Ectodermal cell (in vitro differentiated cells): Measurements from ENCODE around the gene ASTN2.

Experiments used
- H3K27ac ChIP-seq: 2 replicates; pipeline ENCODE4 v1.7.0; 2013; ENCODE audit warnings: mild to moderate bottlenecking, low read depth, low read length; ENCODE audit not compliant: insufficient read depth, poor library complexity, severe bottlenecking
- H3K27me3 ChIP-seq: 2 replicates; pipeline ENCODE4 v1.7.0; 2013; ENCODE audit warnings: mild to moderate bottlenecking, low read length; ENCODE audit not compliant: insufficient read depth, control insufficient read depth, poor library complexity, severe bottlenecking
- H3K36me3 ChIP-seq: one replicate; pipeline ENCODE4 v1.7.0; 2013; ENCODE audit warnings: low read length; ENCODE audit not compliant: control insufficient read depth, insufficient read depth
- H3K4me1 ChIP-seq: one replicate; pipeline ENCODE4 v1.7.0; 2013; ENCODE audit warnings: low read length; ENCODE audit not compliant: control insufficient read depth, insufficient read depth
- H3K4me3 ChIP-seq: 2 replicates; pipeline ENCODE4 v1.7.0; 2013; ENCODE audit warnings: low read depth, low read length, control low read depth; ENCODE audit not compliant: insufficient read depth
- H3K9me3 ChIP-seq: 2 replicates; pipeline ENCODE4 v1.7.0; 2013; ENCODE audit warnings: mild to moderate bottlenecking, low read length, moderate library complexity; ENCODE audit not compliant: control insufficient read depth
- WGBS, 2 experiments: methylation state at CpG; one replicate each; pipeline ENCODE4 v1.1.7; 2013; ENCODE audit warnings: missing lambda C conversion rate in 2 of 2; 5-methylcytosine and 5-hydroxymethylcytosine counted together

The ASTN2 gene

GRCh38 chr9:117164512-117164911 lies 250.3 kb downstream of the ASTN2 start:
- no peaks in the 10 kb centered on the region for H3K9me3 ChIP-seq
- no peaks in the 10 kb centered on the region for H3K4me1 ChIP-seq
- H3K27ac ChIP-seq = no peak overlapping the region
- no peaks in the 10 kb centered on the region for H3K36me3 ChIP-seq
- 91 to 95% methylated on average over 1 of the region's 1 CpG for WGBS, 2 experiments
- no peak overlapping the region for H3K4me3 ChIP-seq
- H3K27me3 ChIP-seq = no peaks in the 10 kb centered on the region

GRCh38 chr9:117160254-117160653 lies 254.6 kb downstream of the ASTN2 start:
- H3K36me3 ChIP-seq = no peaks in the 10 kb centered on the region
- no peak overlapping the region for H3K4me3 ChIP-seq
- no peaks in the 10 kb centered on the region for H3K9me3 ChIP-seq
- no peak overlapping the region for H3K27ac ChIP-seq
- H3K27me3 ChIP-seq = no peaks in the 10 kb centered on the region
- no peaks in the 10 kb centered on the region for H3K4me1 ChIP-seq

- H3K4me3 ChIP-seq = no peak overlapping the region
- no peaks in the 10 kb centered on the region for H3K4me1 ChIP-seq
- no peaks in the 10 kb centered on the region for H3K27me3 ChIP-seq
- H3K9me3 ChIP-seq = no peaks in the 10 kb centered on the region
- no peaks in the 10 kb centered on the region for H3K36me3 ChIP-seq
- H3K27ac ChIP-seq = no peak overlapping the region
- WGBS, 2 experiments = 89 to 94% methylated on average over 2 of the region's 2 CpGs
Measured at GRCh38 chr9:117156771-117157535, 257.9 kb downstream of the ASTN2 start.

GRCh38 chr9:117156144-117156688 lies 258.6 kb downstream of the ASTN2 start:
- Histone ChIP-seq H3K4me3 (no peak overlapping the region), H3K27ac (no peak overlapping the region), H3K36me3 (no peaks in the 10 kb centered on the region), H3K9me3 (no peaks in the 10 kb centered on the region), H3K4me1 (no peaks in the 10 kb centered on the region), H3K27me3 (no peaks in the 10 kb centered on the region)
- WGBS, 2 experiments = 87 to 100% methylated on average over 1 to 2 of the region's 2 CpGs

- Histone ChIP-seq H3K27me3 (no peaks in the 10 kb centered on the region), H3K4me3 (no peak overlapping the region), H3K9me3 (no peaks in the 10 kb centered on the region), H3K4me1 (no peaks in the 10 kb centered on the region), H3K36me3 (no peaks in the 10 kb centered on the region), H3K27ac (no peak overlapping the region)
- 91 to 100% methylated on average over 1 of the region's 1 CpG for WGBS, 2 experiments
Measured at GRCh38 chr9:117153021-117153420, 261.8 kb downstream of the ASTN2 start.

GRCh38 chr9:117151716-117152115 lies 263.1 kb downstream of the ASTN2 start:
- no peaks in the 10 kb centered on the region for H3K4me1 ChIP-seq
- H3K27ac ChIP-seq = no peak overlapping the region
- no peak overlapping the region for H3K4me3 ChIP-seq
- H3K27me3 ChIP-seq = no peaks in the 10 kb centered on the region
- WGBS, 2 experiments = 97 to 100% methylated on average over 2 of the region's 2 CpGs
- H3K36me3 ChIP-seq = no peaks in the 10 kb centered on the region
- no peaks in the 10 kb centered on the region for H3K9me3 ChIP-seq

GRCh38 chr9:117149996-117150395 lies 264.9 kb downstream of the ASTN2 start:
- Histone ChIP-seq H3K27me3 (no peaks in the 10 kb centered on the region), H3K9me3 (no peaks in the 10 kb centered on the region), H3K4me3 (no peak overlapping the region), H3K27ac (no peak overlapping the region), H3K4me1 (peaks cover 7% of the 10 kb centered on the region), H3K36me3 (no peaks in the 10 kb centered on the region)
- WGBS, 2 experiments = 87 to 92% methylated on average over 3 to 4 of the region's 4 CpGs

- no peaks in the 10 kb centered on the region for H3K9me3 ChIP-seq
- H3K27ac ChIP-seq = no peak overlapping the region
- H3K27me3 ChIP-seq = no peaks in the 10 kb centered on the region
- WGBS, 2 experiments = 89 to 90% methylated on average over 7 of the region's 7 CpGs
- H3K4me1 ChIP-seq = peaks cover 7% of the 10 kb centered on the region
- no peaks in the 10 kb centered on the region for H3K36me3 ChIP-seq
- H3K4me3 ChIP-seq = no peak overlapping the region
Measured at GRCh38 chr9:117145811-117146490, 268.9 kb downstream of the ASTN2 start.

- no peak overlapping the region for H3K27ac ChIP-seq
- WGBS, 2 experiments = 88 to 96% methylated on average over 4 of the region's 4 CpGs
- H3K27me3 ChIP-seq = no peaks in the 10 kb centered on the region
Measured at GRCh38 chr9:117145081-117145480, 269.8 kb downstream of the ASTN2 start.

GRCh38 chr9:117138231-117138630 lies 276.6 kb downstream of the ASTN2 start:
- H3K9me3 ChIP-seq = no peaks in the 10 kb centered on the region
- WGBS, 2 experiments = 81% methylated on average over 5 of the region's 5 CpGs
- H3K27me3 ChIP-seq = no peaks in the 10 kb centered on the region
- H3K36me3 ChIP-seq = no peaks in the 10 kb centered on the region
- H3K4me3 ChIP-seq = no peak overlapping the region
- H3K4me1 ChIP-seq = no peaks in the 10 kb centered on the region
- H3K27ac ChIP-seq = no peak overlapping the region

More at GRCh38 chr9:117145081-117145480, 269.8 kb downstream of the ASTN2 start:
- Histone ChIP-seq H3K36me3 (no peaks in the 10 kb centered on the region), H3K4me1 (peaks cover 7% of the 10 kb centered on the region), H3K4me3 (no peak overlapping the region), H3K9me3 (no peaks in the 10 kb centered on the region)
